IPS-18a (cell line): ENCODE data around the gene MMEL1.

Source experiments
- H3K27ac ChIP-seq: one replicate; pipeline ENCODE4 v1.5.1; 2013; ENCODE audit warnings: low read length
- H3K27me3 ChIP-seq: one replicate; pipeline ENCODE4 v1.6.1; 2013; ENCODE audit warnings: mild to moderate bottlenecking, low read length; ENCODE audit not compliant: control insufficient read depth, insufficient read depth
- H3K36me3 ChIP-seq: one replicate; pipeline ENCODE4 v1.6.1; 2013; ENCODE audit warnings: low read depth, low read length; ENCODE audit not compliant: control insufficient read depth
- H3K4me1 ChIP-seq: one replicate; pipeline ENCODE4 v1.6.1; 2013; ENCODE audit warnings: low read depth, low read length; ENCODE audit not compliant: control insufficient read depth
- H3K4me3 ChIP-seq: one replicate; pipeline ENCODE4 v1.5.1; 2013; ENCODE audit warnings: low read length
- H3K9ac ChIP-seq: one replicate; pipeline ENCODE4 v1.6.1; 2013; ENCODE audit warnings: mild to moderate bottlenecking, low read length, moderate library complexity
- H3K9me3 ChIP-seq: one replicate; pipeline ENCODE4 v1.6.1; 2013; ENCODE audit warnings: low read depth, low read length; ENCODE audit not compliant: control insufficient read depth

MMEL1 gene

GRCh38 chr1:2606396-2606880 lies 26.4 kb downstream of the MMEL1 start:
- Histone ChIP-seq H3K27ac (no peak overlapping the region), H3K36me3 (no peaks in the 10 kb centered on the region), H3K9me3 (no peaks in the 10 kb centered on the region), H3K4me1 (no peaks in the 10 kb centered on the region), H3K27me3 (no peaks in the 10 kb centered on the region), H3K9ac (no peak overlapping the region), H3K4me3 (no peak overlapping the region)

GRCh38 chr1:2605509-2606395 lies 27.1 kb downstream of the MMEL1 start:
- H3K4me1 ChIP-seq = no peaks in the 10 kb centered on the region
- no peaks in the 10 kb centered on the region for H3K9me3 ChIP-seq
- no peak overlapping the region for H3K9ac ChIP-seq
- no peak overlapping the region for H3K27ac ChIP-seq
- no peaks in the 10 kb centered on the region for H3K36me3 ChIP-seq
- H3K27me3 ChIP-seq = no peaks in the 10 kb centered on the region
- H3K4me3 ChIP-seq = no peak overlapping the region

- H3K27ac ChIP-seq = no peak overlapping the region
- H3K4me3 ChIP-seq = no peak overlapping the region
- no peaks in the 10 kb centered on the region for H3K36me3 ChIP-seq
- no peaks in the 10 kb centered on the region for H3K27me3 ChIP-seq
- H3K4me1 ChIP-seq = no peaks in the 10 kb centered on the region
- H3K9me3 ChIP-seq = no peaks in the 10 kb centered on the region
- H3K9ac ChIP-seq = no peak overlapping the region
Observed at GRCh38 chr1:2604844-2605508, 27.8 kb downstream of the MMEL1 start.

- no peaks in the 10 kb centered on the region for H3K9me3 ChIP-seq
- no peaks in the 10 kb centered on the region for H3K36me3 ChIP-seq
- H3K27me3 ChIP-seq = no peaks in the 10 kb centered on the region
- no peak overlapping the region for H3K9ac ChIP-seq
- H3K27ac ChIP-seq = no peak overlapping the region
- H3K4me3 ChIP-seq = no peak overlapping the region
- H3K4me1 ChIP-seq = no peaks in the 10 kb centered on the region
Observed at GRCh38 chr1:2604156-2604843, 28.5 kb downstream of the MMEL1 start.

GRCh38 chr1:2603521-2604155 lies 29.2 kb downstream of the MMEL1 start:
- Histone ChIP-seq H3K4me1 (no peaks in the 10 kb centered on the region), H3K27me3 (no peaks in the 10 kb centered on the region), H3K36me3 (no peaks in the 10 kb centered on the region), H3K4me3 (no peak overlapping the region), H3K27ac (no peak overlapping the region), H3K9me3 (no peaks in the 10 kb centered on the region), H3K9ac (no peak overlapping the region)

- Histone ChIP-seq H3K36me3 (no peaks in the 10 kb centered on the region), H3K27me3 (no peaks in the 10 kb centered on the region), H3K9me3 (no peaks in the 10 kb centered on the region), H3K4me3 (no peak overlapping the region), H3K9ac (no peak overlapping the region), H3K27ac (no peak overlapping the region), H3K4me1 (no peaks in the 10 kb centered on the region)
Observed at GRCh38 chr1:2602866-2603520, 29.8 kb downstream of the MMEL1 start.

- Histone ChIP-seq H3K9ac (no peak overlapping the region), H3K27me3 (no peaks in the 10 kb centered on the region), H3K4me3 (no peak overlapping the region), H3K36me3 (no peaks in the 10 kb centered on the region), H3K4me1 (no peaks in the 10 kb centered on the region), H3K9me3 (no peaks in the 10 kb centered on the region), H3K27ac (no peak overlapping the region)
Observed at GRCh38 chr1:2602311-2602835, 30.4 kb downstream of the MMEL1 start.

- H3K36me3 ChIP-seq = no peaks in the 10 kb centered on the region
- no peak overlapping the region for H3K4me3 ChIP-seq
- no peak overlapping the region for H3K9ac ChIP-seq
- H3K27me3 ChIP-seq = no peaks in the 10 kb centered on the region
- H3K27ac ChIP-seq = no peak overlapping the region
- H3K4me1 ChIP-seq = no peaks in the 10 kb centered on the region
- no peaks in the 10 kb centered on the region for H3K9me3 ChIP-seq
Observed at GRCh38 chr1:2601721-2602303, 31.0 kb downstream of the MMEL1 start.

GRCh38 chr1:2598329-2598931 lies 34.4 kb downstream of the MMEL1 start:
- Histone ChIP-seq H3K27me3 (no peaks in the 10 kb centered on the region), H3K4me1 (no peaks in the 10 kb centered on the region), H3K4me3 (no peak overlapping the region), H3K9me3 (no peaks in the 10 kb centered on the region), H3K36me3 (no peaks in the 10 kb centered on the region), H3K27ac (no peak overlapping the region), H3K9ac (no peak overlapping the region)
